LNCaP clone FGC (cell line): ENCODE results near the gene RASD2.

ENCODE experiments used
- DNase-seq: peaks from one replicate; pipeline ENCODE4 v3.0.0-alpha.2; 2011; ENCODE audit warnings: low read depth
- H3K4me3 ChIP-seq: 2 replicates; pipeline ENCODE4 v1.5.1; 2011; ENCODE audit warnings: mild to moderate bottlenecking, low read depth, low read length, control low read depth
- TF ChIP-seq, protein P1 (sequence below): IDR thresholded peaks from 2 replicates; pipeline ENCODE4 v1.5.1; 2012; ENCODE audit warnings: mild to moderate bottlenecking; ENCODE audit not compliant: control insufficient read depth, insufficient read depth; ENCODE audit errors: extremely low read depth

Gene RASD2

GRCh38 chr22:35577799-35578659 lies 37.4 kb downstream of the RASD2 start:
- DNase-seq: no peak
- H3K4me3 ChIP-seq: no peak overlapping the region
- TF ChIP-seq, protein P1, sequence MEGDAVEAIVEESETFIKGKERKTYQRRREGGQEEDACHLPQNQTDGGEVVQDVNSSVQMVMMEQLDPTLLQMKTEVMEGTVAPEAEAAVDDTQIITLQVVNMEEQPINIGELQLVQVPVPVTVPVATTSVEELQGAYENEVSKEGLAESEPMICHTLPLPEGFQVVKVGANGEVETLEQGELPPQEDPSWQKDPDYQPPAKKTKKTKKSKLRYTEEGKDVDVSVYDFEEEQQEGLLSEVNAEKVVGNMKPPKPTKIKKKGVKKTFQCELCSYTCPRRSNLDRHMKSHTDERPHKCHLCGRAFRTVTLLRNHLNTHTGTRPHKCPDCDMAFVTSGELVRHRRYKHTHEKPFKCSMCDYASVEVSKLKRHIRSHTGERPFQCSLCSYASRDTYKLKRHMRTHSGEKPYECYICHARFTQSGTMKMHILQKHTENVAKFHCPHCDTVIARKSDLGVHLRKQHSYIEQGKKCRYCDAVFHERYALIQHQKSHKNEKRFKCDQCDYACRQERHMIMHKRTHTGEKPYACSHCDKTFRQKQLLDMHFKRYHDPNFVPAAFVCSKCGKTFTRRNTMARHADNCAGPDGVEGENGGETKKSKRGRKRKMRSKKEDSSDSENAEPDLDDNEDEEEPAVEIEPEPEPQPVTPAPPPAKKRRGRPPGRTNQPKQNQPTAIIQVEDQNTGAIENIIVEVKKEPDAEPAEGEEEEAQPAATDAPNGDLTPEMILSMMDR: no peak

GRCh38 chr22:35578836-35579575 lies 38.4 kb downstream of the RASD2 start:
- no peak for DNase-seq
- no peak overlapping the region for H3K4me3 ChIP-seq
- TF ChIP-seq, protein P1: no peak

DNA sequence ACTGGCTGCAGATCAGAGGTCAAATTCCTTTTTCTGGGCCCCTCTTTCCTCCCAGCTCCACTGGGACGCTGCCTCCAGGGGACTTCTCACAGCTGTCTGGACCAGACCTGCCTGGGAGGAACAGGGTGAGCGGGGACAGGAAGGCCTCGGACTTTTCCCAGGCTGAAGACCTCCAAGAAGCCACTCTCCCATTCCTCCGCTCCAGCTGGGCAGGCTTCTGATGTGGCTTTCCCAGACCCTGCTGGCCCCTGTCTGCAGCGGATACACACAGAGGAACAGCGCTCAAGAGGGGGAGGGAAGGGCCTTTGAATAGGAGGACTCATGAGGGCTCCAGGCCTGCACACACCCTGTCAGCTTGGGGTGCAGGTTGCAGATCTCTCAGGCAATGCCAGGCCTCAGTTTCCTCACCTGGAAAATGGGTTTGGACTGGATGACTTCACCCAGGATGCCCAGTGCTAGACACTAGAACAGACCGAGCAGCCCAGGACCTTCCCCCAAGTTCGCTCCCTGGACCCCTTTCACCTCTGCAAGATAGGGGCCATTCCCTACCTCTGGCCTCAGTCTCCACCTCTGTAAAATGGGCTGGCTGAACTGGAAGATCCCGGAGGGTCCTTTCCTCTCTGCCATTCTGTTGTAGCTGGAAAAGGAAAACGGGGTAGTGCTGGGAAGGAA lies 39.9 kb downstream of the RASD2 start:
- no peak overlapping the region for H3K4me3 ChIP-seq
- TF ChIP-seq, protein P1: no peak
- no peak for DNase-seq

GRCh38 chr22:35581023-35581413 lies 40.4 kb downstream of the RASD2 start:
- TF ChIP-seq, protein P1: no peak
- DNase-seq: no peak
- no peak overlapping the region for H3K4me3 ChIP-seq

- DNase-seq: no peak
- no peak overlapping the region for H3K4me3 ChIP-seq
- TF ChIP-seq, protein P1: no peak
Measured at GRCh38 chr22:35582218-35582860, 41.7 kb downstream of the RASD2 start.

DNA sequence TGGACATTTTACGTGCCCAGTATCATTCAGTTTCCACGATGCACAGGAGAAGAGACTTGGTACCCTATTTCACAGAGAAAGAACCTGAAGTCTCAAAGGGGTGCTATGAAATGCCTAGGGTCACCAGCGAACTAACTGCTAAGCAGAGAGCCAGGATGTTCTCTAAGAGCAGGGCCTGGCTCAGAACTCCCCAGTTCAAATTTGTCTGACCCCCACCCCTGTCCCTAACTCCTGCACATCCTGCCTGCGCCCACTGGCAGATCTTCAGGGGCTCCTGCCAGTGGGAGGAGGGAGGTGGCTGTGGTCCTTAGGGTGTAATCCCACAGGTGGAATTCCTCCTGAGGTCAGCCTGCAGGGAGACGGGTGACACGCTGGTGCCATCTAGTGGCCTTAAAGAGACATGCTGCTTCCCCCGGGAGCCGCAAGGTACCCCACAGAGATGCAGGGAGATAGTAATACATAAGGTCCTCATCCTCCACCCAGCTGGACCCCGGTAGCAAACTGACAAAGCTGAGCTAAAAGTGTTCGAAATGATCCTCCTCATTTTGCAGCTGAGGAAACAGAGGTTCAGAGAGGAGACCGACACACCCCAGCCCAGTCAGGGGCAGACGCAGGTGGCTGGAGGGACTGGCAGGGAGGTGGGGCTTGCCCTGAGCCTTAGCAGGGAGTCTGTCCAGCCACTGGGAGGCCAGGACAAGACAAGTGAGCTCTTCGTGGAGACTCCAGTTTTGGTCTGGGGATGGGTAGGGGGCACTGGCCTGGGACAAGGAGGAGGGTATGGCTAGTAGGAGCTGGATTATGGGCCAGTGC lies 42.4 kb downstream of the RASD2 start:
- DNase-seq: peak; percentile 30
- TF ChIP-seq, protein P1: peak; percentile 84
- no peak overlapping the region for H3K4me3 ChIP-seq
